GM23338 (cell line): Measurements from ENCODE around the gene ZNF229. TPM values are rescaled to one million over a fixed set of nuclear protein-coding genes. Genes with fewer than 3 reads are reported as not detected.

Source experiments
- ATAC-seq: fragments of 200-7000 bp; cut with Tn5 transposase; 3 replicates; pipeline ENCODE4 v1.9.1; 2020
- DNase-seq: peaks from one replicate; pipeline ENCODE4 v3.0.0-alpha.2; 2015; ENCODE audit warnings: low spot score
- H2AFZ ChIP-seq: fragments of 200-600 bp; sonication (generic); 2 replicates; pipeline ENCODE4 v1.8.0; 2016; ENCODE audit warnings: antibody characterized with exemption, mild to moderate bottlenecking, moderate library complexity
- H3F3A ChIP-seq: fragments of 200-600 bp; sonication (generic); replicated peaks from 2 replicates; pipeline ENCODE4 v1.8.0; 2017; ENCODE audit warnings: antibody characterized with exemption, mixed run types, low read depth
- H3K27ac ChIP-seq: fragments of 200-600 bp; sonication (generic); 2 replicates; pipeline ENCODE4 v1.6.1; 2016; ENCODE audit warnings: low read depth
- H3K27me3 ChIP-seq: fragments of 200-600 bp; sonication (generic); 2 replicates; pipeline ENCODE4 v1.8.0; 2016; ENCODE audit warnings: mild to moderate bottlenecking, mixed run types, moderate library complexity; ENCODE audit not compliant: insufficient read depth
- H3K36me3 ChIP-seq: fragments of 200-600 bp; sonication (generic); 2 replicates; pipeline ENCODE4 v1.8.0; 2016; ENCODE audit warnings: mild to moderate bottlenecking; ENCODE audit not compliant: insufficient read depth
- H3K4me1 ChIP-seq: fragments of 200-600 bp; sonication (generic); 2 replicates; pipeline ENCODE4 v1.8.0; 2016; ENCODE audit warnings: mild to moderate bottlenecking, moderate library complexity; ENCODE audit not compliant: insufficient read depth
- H3K4me2 ChIP-seq: fragments of 200-600 bp; sonication (generic); 2 replicates; pipeline ENCODE4 v1.7.1; 2017; ENCODE audit warnings: mixed run types
- H3K4me3 ChIP-seq: fragments of 200-600 bp; sonication (generic); 2 replicates; pipeline ENCODE4 v1.6.1; 2016; ENCODE audit warnings: mixed run types
- H3K79me2 ChIP-seq: fragments of 200-600 bp; sonication (generic); replicated peaks from 2 replicates; pipeline ENCODE4 v1.8.0; 2017; ENCODE audit warnings: mild to moderate bottlenecking; ENCODE audit not compliant: insufficient read depth
- H3K9me2 ChIP-seq: fragments of 200-600 bp; sonication (generic); 2 replicates; pipeline ENCODE4 v1.8.0; 2017; ENCODE audit not compliant: insufficient read depth
- H4K20me1 ChIP-seq: fragments of 200-600 bp; sonication (generic); replicated peaks from 2 replicates; pipeline ENCODE4 v1.8.0; 2017; ENCODE audit warnings: mild to moderate bottlenecking; ENCODE audit not compliant: insufficient read depth
- H3K27ac Mint-ChIP-seq: 2 replicates; pipeline ENCODE4 v1.8.0; 2020; ENCODE audit warnings: inconsistent platforms, mild to moderate bottlenecking, moderate library complexity, mixed read lengths
- H3K27me3 Mint-ChIP-seq: 3 replicates; pipeline ENCODE4 v1.8.0; 2022; ENCODE audit warnings: low read depth, mild to moderate bottlenecking, moderate library complexity, mixed read lengths, inconsistent platforms; ENCODE audit not compliant: insufficient read depth, poor library complexity
- H3K36me3 Mint-ChIP-seq: 3 replicates; pipeline ENCODE4 v1.8.0; 2021; ENCODE audit warnings: low read depth, mild to moderate bottlenecking, inconsistent platforms, moderate library complexity, mixed read lengths
- H3K4me1 Mint-ChIP-seq: 3 replicates; pipeline ENCODE4 v1.8.0; 2020; ENCODE audit warnings: mild to moderate bottlenecking, inconsistent platforms, mixed read lengths
- H3K4me3 Mint-ChIP-seq: 3 replicates; pipeline ENCODE4 v1.8.0; 2021; ENCODE audit warnings: moderate library complexity, mild to moderate bottlenecking, inconsistent platforms, mixed read lengths
- H3K9me3 Mint-ChIP-seq: 3 replicates; pipeline ENCODE4 v1.8.0; 2020; ENCODE audit warnings: moderate library complexity, mild to moderate bottlenecking, inconsistent platforms, mixed read lengths
- CREB1 ChIP-seq: fragments of 250-450 bp; sonication (Bioruptor Pico); IDR thresholded peaks from 2 replicates; pipeline ENCODE4 v1.5.0; 2020; ENCODE audit warnings: low read depth, mild to moderate bottlenecking, moderate library complexity
- EZH2 ChIP-seq: fragments of 200-600 bp; sonication (generic); IDR thresholded peaks from one replicate; pipeline ENCODE4 v1.8.0; 2017; ENCODE audit warnings: antibody characterized with exemption, mild to moderate bottlenecking, low read depth; ENCODE audit not compliant: unreplicated experiment
- EZH2phosphoT487 ChIP-seq: fragments of 200-600 bp; sonication (generic); IDR thresholded peaks from one replicate; pipeline ENCODE4 v1.8.1; 2018; ENCODE audit warnings: antibody characterized with exemption; ENCODE audit not compliant: unreplicated experiment
- JUNB ChIP-seq: IDR thresholded peaks from one replicate; pipeline ENCODE4 v1.6.1; 2016; ENCODE audit warnings: antibody characterized with exemption; ENCODE audit not compliant: unreplicated experiment
- NANOG ChIP-seq: IDR thresholded peaks from 2 replicates; pipeline ENCODE4 v1.6.1; 2016; ENCODE audit warnings: antibody characterized with exemption, borderline replicate concordance
- POLR2AphosphoS5 ChIP-seq: IDR thresholded peaks from 2 replicates; pipeline ENCODE4 v1.6.1; 2016; ENCODE audit warnings: antibody characterized with exemption, low read depth
- STAT1 ChIP-seq: IDR thresholded peaks from one replicate; pipeline ENCODE4 v1.6.1; 2016; ENCODE audit warnings: antibody characterized with exemption; ENCODE audit not compliant: unreplicated experiment
- ZNF114 ChIP-seq: fragments of 250-450 bp; sonication (Bioruptor Pico); IDR thresholded peaks from 2 replicates; pipeline ENCODE4 v1.5.0; 2020; ENCODE audit warnings: mild to moderate bottlenecking, moderate library complexity
- ZNF331 ChIP-seq: fragments of 250-450 bp; sonication (Bioruptor Pico); IDR thresholded peaks from 2 replicates; pipeline ENCODE4 v1.5.0; 2020; ENCODE audit warnings: low read depth, mild to moderate bottlenecking, moderate library complexity
- polyA plus RNA-seq: library from polyadenylated mRNA; unstranded; fragments of >200 nt; fragmentation: Nextera tagmentation; extraction: Ambion mirVana; gene quantifications from 2 replicates; pipeline ENCODE4 v1.2.1, GENCODE V29; 2016
- total RNA-seq: library from RNA; depleted of rRNA; stranded (reverse); fragments of >200 nt; shearing (Covaris generic); gene quantifications from 2 replicates; pipeline ENCODE4 v1.2.3, GENCODE V29; 2014
- TF ChIP-seq, protein P1 (sequence below): IDR thresholded peaks from one replicate; pipeline ENCODE4 v1.6.1; 2018; ENCODE audit warnings: antibody characterized with exemption; ENCODE audit not compliant: unreplicated experiment
- TF ChIP-seq, protein P2 (sequence below): fragments of 250-450 bp; sonication (Bioruptor Pico); IDR thresholded peaks from 2 replicates; pipeline ENCODE4 v1.5.0; 2020; ENCODE audit warnings: mild to moderate bottlenecking, moderate library complexity
- TF ChIP-seq, protein P3 (sequence below): IDR thresholded peaks from 2 replicates; pipeline ENCODE4 v1.6.1; 2016; ENCODE audit warnings: antibody characterized with exemption
- TF ChIP-seq, protein P4 (sequence below), 2 experiments: fragments of 200-600 bp in 1 of 2; sonication (generic) in 1 of 2; conservative IDR thresholded peaks; 2 replicates each; pipeline versions ENCODE4 v1.5.1 to v1.6.1; 2016 to 2017; ENCODE audit warnings: antibody characterized with exemption in 2 of 2, low read depth in 2 of 2, mild to moderate bottlenecking in 2 of 2, moderate library complexity in 1 of 2

ZNF229 gene
- total and polyA plus RNA-seq, 2 experiments from 2014 or later: 2.6 to 5.2 TPM

DNA sequence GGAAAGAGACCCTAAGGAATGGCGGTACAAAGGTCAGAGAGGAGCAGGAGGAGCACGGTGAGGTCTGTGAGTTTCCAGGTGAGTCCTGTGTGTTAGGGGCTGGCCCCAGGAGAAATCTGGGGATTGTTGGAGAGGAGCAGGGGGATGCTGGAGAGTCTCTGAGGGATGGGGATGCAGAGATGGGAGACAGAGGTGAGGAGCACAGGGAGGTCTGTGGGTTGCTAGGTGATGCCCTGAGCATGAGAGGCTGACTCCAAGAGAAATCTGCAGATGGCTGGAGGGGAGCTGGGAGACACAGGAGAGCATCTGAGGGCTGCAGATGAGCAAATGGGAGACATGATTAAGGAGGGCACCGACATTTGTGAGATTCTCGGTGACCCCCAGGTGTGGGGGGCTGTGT, 4.1 kb upstream of the ZNF229 start:
- H3K4me3 ChIP-seq: no peak overlapping the region
- Mint-ChIP-seq H3K9me3 (peaks cover 73% of the 10 kb centered on the region), H3K36me3 (peaks cover 37% of the 10 kb centered on the region), H3K4me1 (0 out of 3 replicates have a peak, but pooled peaks cover 4% of the 10 kb centered on the region), H3K27ac (no peak overlapping the region), H3K27me3 (peaks cover 15% of the 10 kb centered on the region), H3K4me3 (no peak overlapping the region)
- H3K79me2 ChIP-seq: 0 out of 2 replicates have a peak, but pooled peaks cover 4% of the 10 kb centered on the region
- no peak overlapping the region for H3K27ac ChIP-seq
- no peak for DNase-seq
- H4K20me1 ChIP-seq: no peaks in the 10 kb centered on the region; the same call in 1 of the 2 replicates
- ATAC-seq: no peak
- no peaks in the 10 kb centered on the region for H3K27me3 ChIP-seq
- no peak overlapping the region for H2AFZ ChIP-seq
- H3K4me2 ChIP-seq: no peak overlapping the region
- H3K36me3 ChIP-seq: no peaks in the 10 kb centered on the region; the same call in 1 of the 2 replicates
- peaks cover 4% of the 10 kb centered on the region; the same call in 1 of the 2 replicates for H3K4me1 ChIP-seq
- H3K9me2 ChIP-seq: no peaks in the 10 kb centered on the region
- H3F3A ChIP-seq: no peaks in the 10 kb centered on the region
- no peak for TF ChIP-seq EZH2phosphoT487
- TF ChIP-seq, protein P1, sequence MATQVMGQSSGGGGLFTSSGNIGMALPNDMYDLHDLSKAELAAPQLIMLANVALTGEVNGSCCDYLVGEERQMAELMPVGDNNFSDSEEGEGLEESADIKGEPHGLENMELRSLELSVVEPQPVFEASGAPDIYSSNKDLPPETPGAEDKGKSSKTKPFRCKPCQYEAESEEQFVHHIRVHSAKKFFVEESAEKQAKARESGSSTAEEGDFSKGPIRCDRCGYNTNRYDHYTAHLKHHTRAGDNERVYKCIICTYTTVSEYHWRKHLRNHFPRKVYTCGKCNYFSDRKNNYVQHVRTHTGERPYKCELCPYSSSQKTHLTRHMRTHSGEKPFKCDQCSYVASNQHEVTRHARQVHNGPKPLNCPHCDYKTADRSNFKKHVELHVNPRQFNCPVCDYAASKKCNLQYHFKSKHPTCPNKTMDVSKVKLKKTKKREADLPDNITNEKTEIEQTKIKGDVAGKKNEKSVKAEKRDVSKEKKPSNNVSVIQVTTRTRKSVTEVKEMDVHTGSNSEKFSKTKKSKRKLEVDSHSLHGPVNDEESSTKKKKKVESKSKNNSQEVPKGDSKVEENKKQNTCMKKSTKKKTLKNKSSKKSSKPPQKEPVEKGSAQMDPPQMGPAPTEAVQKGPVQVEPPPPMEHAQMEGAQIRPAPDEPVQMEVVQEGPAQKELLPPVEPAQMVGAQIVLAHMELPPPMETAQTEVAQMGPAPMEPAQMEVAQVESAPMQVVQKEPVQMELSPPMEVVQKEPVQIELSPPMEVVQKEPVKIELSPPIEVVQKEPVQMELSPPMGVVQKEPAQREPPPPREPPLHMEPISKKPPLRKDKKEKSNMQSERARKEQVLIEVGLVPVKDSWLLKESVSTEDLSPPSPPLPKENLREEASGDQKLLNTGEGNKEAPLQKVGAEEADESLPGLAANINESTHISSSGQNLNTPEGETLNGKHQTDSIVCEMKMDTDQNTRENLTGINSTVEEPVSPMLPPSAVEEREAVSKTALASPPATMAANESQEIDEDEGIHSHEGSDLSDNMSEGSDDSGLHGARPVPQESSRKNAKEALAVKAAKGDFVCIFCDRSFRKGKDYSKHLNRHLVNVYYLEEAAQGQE: no peak
- TF ChIP-seq NANOG: no peak
- TF ChIP-seq ZNF114 (CRISPR knock-in tag): no peak
- no peak for TF ChIP-seq EZH2
- no peak for TF ChIP-seq POLR2AphosphoS5
- no peak for TF ChIP-seq ZNF331 (CRISPR knock-in tag)
- TF ChIP-seq, protein P2, sequence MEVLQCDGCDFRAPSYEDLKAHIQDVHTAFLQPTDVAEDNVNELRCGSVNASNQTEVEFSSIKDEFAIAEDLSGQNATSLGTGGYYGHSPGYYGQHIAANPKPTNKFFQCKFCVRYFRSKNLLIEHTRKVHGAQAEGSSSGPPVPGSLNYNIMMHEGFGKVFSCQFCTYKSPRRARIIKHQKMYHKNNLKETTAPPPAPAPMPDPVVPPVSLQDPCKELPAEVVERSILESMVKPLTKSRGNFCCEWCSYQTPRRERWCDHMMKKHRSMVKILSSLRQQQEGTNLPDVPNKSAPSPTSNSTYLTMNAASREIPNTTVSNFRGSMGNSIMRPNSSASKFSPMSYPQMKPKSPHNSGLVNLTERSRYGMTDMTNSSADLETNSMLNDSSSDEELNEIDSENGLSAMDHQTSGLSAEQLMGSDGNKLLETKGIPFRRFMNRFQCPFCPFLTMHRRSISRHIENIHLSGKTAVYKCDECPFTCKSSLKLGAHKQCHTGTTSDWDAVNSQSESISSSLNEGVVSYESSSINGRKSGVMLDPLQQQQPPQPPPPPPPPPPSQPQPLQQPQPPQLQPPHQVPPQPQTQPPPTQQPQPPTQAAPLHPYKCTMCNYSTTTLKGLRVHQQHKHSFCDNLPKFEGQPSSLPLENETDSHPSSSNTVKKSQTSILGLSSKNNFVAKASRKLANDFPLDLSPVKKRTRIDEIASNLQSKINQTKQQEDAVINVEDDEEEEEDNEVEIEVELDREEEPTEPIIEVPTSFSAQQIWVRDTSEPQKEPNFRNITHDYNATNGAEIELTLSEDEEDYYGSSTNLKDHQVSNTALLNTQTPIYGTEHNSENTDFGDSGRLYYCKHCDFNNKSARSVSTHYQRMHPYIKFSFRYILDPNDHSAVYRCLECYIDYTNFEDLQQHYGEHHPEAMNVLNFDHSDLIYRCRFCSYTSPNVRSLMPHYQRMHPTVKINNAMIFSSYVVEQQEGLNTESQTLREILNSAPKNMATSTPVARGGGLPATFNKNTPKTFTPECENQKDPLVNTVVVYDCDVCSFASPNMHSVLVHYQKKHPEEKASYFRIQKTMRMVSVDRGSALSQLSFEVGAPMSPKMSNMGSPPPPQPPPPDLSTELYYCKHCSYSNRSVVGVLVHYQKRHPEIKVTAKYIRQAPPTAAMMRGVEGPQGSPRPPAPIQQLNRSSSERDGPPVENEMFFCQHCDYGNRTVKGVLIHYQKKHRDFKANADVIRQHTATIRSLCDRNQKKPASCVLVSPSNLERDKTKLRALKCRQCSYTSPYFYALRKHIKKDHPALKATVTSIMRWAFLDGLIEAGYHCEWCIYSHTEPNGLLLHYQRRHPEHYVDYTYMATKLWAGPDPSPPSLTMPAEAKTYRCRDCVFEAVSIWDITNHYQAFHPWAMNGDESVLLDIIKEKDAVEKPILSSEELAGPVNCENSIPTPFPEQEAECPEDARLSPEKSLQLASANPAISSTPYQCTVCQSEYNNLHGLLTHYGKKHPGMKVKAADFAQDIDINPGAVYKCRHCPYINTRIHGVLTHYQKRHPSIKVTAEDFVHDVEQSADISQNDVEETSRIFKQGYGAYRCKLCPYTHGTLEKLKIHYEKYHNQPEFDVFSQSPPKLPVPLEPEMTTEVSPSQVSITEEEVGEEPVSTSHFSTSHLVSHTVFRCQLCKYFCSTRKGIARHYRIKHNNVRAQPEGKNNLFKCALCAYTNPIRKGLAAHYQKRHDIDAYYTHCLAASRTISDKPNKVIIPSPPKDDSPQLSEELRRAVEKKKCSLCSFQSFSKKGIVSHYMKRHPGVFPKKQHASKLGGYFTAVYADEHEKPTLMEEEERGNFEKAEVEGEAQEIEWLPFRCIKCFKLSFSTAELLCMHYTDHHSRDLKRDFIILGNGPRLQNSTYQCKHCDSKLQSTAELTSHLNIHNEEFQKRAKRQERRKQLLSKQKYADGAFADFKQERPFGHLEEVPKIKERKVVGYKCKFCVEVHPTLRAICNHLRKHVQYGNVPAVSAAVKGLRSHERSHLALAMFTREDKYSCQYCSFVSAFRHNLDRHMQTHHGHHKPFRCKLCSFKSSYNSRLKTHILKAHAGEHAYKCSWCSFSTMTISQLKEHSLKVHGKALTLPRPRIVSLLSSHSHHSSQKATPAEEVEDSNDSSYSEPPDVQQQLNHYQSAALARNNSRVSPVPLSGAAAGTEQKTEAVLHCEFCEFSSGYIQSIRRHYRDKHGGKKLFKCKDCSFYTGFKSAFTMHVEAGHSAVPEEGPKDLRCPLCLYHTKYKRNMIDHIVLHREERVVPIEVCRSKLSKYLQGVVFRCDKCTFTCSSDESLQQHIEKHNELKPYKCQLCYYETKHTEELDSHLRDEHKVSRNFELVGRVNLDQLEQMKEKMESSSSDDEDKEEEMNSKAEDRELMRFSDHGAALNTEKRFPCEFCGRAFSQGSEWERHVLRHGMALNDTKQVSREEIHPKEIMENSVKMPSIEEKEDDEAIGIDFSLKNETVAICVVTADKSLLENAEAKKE: no peak
- TF ChIP-seq JUNB: no peak
- TF ChIP-seq CREB1 (CRISPR knock-in tag): no peak
- TF ChIP-seq, protein P3, sequence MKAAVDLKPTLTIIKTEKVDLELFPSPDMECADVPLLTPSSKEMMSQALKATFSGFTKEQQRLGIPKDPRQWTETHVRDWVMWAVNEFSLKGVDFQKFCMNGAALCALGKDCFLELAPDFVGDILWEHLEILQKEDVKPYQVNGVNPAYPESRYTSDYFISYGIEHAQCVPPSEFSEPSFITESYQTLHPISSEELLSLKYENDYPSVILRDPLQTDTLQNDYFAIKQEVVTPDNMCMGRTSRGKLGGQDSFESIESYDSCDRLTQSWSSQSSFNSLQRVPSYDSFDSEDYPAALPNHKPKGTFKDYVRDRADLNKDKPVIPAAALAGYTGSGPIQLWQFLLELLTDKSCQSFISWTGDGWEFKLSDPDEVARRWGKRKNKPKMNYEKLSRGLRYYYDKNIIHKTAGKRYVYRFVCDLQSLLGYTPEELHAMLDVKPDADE: no peak
- TF ChIP-seq STAT1: no peak
- TF ChIP-seq, protein P4, sequence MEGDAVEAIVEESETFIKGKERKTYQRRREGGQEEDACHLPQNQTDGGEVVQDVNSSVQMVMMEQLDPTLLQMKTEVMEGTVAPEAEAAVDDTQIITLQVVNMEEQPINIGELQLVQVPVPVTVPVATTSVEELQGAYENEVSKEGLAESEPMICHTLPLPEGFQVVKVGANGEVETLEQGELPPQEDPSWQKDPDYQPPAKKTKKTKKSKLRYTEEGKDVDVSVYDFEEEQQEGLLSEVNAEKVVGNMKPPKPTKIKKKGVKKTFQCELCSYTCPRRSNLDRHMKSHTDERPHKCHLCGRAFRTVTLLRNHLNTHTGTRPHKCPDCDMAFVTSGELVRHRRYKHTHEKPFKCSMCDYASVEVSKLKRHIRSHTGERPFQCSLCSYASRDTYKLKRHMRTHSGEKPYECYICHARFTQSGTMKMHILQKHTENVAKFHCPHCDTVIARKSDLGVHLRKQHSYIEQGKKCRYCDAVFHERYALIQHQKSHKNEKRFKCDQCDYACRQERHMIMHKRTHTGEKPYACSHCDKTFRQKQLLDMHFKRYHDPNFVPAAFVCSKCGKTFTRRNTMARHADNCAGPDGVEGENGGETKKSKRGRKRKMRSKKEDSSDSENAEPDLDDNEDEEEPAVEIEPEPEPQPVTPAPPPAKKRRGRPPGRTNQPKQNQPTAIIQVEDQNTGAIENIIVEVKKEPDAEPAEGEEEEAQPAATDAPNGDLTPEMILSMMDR (conservative IDR thresholded peaks at IDR 0.05; ENCODE audit: low read depth in 2 of 2): no peak
